Inferior parietal cortex (tissue), 1 donor: ENCODE data around the gene CYLD.

Experiments
- DNase-seq: peaks from one replicate; pipeline ENCODE4 v3.0.0-alpha.2; 2016; ENCODE audit errors: extremely low spot score

CYLD gene

DNA sequence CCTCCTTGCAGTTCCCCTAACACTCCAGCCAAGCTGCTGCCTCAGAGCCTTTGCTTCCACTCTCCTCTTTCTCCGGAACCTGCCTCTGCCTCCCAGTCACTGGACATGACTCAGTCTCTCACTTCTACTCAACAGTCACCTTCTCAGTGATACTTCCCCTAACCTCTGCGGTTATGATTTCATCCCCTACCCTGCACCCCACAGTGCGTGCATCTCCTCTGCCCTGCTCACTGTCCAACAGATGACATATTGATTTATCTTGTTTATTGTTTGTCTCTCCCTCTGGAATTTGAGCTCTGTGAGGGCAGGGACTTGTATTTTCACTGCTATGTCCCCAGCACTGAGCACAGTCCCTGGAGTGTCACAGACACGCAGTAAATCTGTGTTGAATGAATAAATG, 100.7 kb downstream of the CYLD start:
- no peak for DNase-seq

DNA sequence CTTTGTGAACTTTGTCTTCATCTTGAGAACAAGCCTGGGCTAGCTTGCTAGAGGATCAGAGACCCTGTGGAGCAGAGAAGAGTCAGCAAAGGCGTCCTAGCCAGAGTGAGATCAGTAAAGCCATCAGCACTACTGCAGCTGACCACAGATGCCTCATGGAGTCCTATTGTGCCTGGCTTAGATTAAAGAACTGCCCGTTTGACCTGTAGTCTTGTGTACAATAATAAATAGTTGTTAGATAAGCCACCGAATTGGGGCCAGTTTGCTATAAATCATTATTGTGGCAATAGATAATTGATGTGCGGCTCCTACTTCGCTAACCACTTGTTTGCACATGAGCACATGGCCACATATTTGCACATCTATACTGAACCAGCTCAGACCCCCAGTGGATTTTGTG, 103.0 kb downstream of the CYLD start:
- DNase-seq: no peak

DNA sequence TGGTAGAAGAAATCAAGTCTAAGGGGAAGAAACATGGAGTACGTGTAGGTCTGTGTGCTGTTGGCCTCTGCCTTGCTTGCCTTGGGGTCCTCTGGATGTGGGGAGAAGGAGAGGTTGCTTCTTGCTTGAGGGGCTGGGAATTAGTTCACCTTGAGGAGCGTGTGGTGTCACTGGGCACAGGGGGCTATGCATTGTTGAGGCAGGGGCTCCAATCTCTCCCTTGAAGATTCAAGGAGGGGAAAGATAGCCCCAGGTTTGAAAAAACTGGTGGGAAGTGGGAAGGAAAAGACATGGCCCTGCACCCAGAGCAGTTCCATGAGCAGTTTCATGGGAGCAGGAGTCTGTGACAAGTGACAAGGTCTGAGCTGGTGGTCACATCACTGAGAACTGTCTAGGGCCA, 103.4 kb downstream of the CYLD start:
- DNase-seq: no peak

GRCh38 chr16:50846511-50846910, 104.6 kb downstream of the CYLD start:
- DNase-seq: no peak

GRCh38 chr16:50847166-50847565, 105.3 kb downstream of the CYLD start:
- DNase-seq: no peak

DNA sequence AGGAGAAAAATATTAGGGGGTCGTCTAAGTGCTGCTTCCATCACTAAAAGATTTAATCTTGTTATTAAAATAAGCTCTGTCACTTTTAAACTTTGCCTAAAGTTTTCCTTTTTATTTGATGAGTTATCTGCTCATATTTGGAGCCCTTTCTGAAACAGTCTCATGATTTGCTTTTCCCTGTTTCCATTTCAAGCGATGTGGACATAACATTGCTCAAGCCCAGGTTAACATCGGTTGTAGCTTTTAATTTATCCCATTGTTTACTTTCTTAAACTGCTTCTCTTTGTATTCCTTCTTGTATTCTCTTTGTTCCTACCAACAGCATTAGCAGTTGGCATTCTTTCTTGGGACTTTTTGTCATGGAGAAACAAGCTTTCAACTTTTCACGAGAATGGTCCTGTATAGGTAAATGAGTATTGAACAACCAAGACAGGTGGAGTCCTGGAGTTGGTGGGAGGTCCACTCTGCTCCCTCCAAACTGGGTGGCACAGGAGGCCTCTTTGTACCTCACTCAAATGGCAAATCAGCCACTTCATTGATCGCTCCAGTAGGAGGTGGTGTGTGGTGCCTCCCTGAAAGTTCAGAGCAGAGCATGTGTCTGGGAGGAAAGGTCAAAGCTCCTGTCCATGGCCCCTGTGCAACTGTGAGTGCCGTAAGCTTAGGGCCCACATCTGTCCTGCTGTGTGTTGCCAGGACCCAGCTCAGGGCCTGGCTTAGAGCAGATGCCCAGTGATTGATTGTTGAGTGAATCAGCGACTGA, 107.0 kb downstream of the CYLD start:
- DNase-seq: no peak
